Measurements from ENCODE around the gene HTR1B.

DNA sequence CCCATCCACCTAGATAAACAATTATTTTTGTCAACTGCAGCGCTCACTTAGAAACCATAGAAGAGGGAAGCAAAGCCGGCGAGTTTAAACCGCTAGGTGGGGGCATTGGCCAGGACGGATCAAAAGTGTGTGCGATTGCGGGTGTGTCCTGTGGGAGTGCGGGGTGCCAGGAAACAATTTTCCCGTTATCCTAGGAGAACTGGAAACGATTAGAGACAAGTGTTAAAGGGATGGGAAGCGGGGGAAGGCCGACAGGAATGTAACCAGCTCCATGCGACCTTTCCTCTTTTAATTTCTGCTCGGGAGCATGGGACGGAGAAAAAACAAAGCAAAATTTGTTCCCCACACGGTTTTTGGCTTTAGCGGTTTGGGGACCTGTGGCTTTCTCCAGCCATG, 2.8 kb upstream of the HTR1B start:
- TF ChIP-seq, protein P1, sequence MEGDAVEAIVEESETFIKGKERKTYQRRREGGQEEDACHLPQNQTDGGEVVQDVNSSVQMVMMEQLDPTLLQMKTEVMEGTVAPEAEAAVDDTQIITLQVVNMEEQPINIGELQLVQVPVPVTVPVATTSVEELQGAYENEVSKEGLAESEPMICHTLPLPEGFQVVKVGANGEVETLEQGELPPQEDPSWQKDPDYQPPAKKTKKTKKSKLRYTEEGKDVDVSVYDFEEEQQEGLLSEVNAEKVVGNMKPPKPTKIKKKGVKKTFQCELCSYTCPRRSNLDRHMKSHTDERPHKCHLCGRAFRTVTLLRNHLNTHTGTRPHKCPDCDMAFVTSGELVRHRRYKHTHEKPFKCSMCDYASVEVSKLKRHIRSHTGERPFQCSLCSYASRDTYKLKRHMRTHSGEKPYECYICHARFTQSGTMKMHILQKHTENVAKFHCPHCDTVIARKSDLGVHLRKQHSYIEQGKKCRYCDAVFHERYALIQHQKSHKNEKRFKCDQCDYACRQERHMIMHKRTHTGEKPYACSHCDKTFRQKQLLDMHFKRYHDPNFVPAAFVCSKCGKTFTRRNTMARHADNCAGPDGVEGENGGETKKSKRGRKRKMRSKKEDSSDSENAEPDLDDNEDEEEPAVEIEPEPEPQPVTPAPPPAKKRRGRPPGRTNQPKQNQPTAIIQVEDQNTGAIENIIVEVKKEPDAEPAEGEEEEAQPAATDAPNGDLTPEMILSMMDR (conservative IDR thresholded peaks at IDR 0.05; ENCODE audit: low read length) = no peak
- no peak for TF ChIP-seq EZH2phosphoT487 (IDR thresholded peaks at IDR 0.05; ENCODE audit: borderline replicate concordance)
